Measurements from ENCODE around the gene RNF4.
"Not testable (repeated sequence)": the region's sequence is repeated elsewhere in the genome, so short reads cannot be mapped to it uniquely, and the experiment has no call there.

The RNF4 gene

DNA sequence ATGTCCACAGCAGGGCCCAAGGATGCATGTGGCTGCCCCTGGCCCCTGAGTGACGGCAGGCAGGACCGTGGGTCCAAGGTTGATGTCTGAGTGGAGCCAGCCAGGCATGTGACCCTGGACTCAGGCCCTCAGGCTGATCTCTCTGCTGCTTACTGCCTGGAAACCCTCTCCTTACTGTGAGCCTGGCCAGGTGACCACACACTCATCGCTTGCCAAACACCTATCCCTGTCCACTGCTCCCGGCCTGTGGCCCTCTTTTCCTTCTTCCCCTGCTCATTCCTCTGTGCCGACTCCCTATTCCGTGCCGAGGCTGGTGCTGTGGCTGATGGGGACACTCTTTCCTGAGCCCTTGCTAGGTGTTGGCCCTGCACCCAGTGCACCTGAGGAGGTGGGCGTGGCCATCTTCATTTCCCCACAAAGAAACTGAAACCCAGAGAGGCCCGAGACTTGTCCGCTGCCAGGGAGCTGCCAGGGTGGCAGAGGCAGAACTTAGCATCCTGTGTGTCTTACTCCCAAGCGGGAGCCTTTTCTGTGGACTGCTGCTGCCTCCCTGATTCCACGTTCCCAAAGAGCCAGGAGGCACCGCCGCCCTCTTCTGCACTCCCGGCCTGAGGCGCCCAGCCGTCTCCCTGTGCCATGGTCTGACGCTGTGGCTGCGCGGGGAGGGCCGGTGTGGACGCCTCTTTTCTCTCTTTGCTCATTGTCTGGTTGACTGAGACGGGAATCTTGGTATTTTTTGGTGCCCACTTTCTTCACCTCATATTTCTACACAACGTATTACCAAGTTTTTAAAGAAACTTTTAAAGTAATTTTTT is 11.2 kb upstream of the RNF4 start:
- no peak for DNase-seq (ENCODE audit: low spot score)

GRCh38 chr4:2458546-2459491 is 10.1 kb upstream of the RNF4 start:
- DNase-seq (ENCODE audit: low spot score): no peak

DNA sequence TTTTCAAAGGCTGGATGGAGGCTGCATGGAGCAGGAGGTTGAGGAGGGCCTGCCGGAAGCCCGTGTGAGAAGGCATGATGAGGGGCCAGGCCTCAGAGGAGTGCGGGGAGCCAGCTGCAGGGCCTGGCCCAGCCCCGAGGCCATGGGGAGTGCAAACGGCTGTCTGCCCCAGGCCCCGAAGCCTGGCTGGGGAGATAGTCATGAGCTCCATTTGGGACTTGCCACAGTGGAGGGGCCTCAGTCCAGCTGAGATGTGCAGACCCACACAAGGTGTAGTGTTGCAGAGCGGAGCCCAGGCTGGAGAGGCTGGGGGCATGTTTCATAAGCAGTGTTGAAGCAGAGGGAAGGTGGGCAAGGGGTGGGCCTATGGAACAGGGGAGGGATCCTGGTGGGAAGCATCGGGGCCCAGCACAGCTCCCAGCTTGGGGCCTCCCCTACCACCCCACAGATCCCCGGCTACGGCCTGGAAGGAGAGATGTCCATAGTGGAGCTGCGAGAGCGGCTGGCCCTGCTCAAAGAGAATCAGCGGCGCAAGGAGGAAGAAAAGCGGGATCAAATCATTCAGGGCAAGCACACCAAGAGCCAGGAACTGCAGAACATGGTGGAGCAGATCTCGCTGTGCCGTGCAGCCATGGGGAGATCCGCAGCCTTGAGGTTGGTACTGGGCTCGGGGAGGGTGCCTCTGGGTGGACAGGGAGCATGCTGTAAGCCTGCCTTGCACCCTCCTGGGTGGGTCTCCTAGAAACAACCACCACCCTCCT is 9.1 kb upstream of the RNF4 start:
- DNase-seq (ENCODE audit: low spot score): no peak

GRCh38 chr4:2461246-2461960 is 7.5 kb upstream of the RNF4 start:
- no peak for DNase-seq (ENCODE audit: low spot score)

DNA sequence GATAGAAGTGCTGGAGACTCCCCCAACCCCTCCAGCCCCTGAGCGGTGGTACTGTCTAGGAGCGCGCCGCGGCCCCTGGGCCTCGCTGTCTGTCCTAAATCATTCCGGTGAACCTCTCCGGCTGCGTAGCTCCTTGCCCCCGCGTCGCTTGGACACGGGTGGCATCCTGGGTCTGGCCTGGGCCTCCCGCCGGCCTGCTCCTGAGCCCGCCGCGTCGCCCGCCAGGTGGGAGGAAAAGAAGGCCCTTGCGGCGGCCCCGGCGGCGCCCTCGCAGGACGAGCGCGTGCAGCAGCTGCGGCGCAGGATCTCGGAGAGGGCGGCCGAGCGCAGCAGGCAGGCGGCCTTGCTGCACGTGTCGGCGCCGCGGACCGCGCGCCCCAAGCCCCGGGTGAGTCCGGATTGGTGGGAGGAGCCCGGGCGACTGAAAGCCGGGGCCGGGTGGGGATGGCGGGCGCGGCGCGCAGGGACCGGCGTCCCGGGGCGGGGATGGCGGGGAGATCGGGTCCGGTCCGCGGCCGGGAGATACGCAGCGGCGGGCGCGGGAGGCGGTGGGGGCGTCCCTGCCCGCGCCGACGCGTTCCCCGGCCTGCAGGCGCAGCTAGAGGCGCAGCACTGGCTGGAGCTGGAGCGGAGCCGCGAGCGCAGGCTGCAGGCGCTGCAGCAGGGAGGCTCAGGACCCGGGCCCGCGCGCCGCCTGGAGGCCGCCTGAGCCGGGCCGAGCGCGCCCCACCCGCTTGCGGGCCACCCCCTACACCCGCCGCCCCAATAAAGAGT is 6.5 kb upstream of the RNF4 start:
- peak; percentile 61 for DNase-seq (ENCODE audit: low spot score)

DNA sequence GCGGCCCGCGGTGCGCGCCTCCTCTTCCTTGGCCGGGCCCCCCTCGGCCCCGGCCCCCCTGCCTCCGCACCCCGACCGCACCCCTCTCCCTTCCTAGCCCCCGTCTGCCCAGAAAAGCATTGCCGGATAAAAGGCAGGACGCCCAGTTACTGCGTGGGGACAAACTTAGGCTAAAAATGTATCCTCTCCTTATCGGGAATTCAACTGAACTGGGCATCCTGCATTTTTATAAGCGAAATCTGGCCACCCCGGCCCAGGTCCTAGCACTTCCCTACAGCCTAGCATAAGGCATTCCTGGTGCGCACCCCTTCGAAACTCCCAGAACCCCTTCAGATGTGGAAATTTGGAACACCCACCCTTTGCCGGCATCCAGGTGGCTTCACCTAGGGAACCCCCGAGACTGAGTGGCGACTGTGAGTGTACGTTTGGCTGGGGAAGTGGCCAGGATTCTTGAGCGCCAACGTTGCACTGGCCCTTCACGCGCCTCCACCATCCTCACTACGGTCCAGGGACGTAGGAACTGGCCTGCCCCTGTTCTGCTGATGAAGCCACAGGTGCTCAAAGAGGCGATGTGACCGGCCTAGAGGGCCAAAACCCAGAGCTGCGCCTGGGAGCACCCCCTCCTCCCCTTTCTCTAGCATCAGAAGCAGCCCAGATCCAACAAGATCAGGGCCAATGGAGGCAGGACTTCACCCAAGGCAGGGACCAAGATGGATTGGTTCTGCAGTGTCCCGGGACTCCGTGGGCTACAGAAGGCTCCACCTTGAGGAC is 5.7 kb upstream of the RNF4 start:
- DNase-seq (ENCODE audit: low spot score): no peak

DNA sequence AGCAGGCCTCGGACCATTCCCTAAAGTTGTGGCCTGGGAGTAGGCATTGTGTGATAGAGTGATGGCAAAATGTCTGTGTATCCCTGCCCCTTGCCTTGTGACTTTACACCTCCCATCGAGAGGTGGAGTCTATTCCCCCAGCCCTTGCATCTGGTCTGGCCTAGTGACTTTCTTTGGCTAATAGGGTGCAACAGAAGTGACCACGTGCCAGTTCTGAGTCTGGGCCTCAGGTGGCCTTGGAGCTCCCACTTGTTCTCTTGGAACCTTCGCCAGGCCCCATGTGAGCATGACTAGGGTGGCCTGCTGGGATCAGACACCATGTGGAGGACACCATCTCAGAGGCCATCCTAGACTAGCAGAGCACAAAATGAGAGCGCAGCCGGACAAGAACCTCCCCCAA is 3.9 kb upstream of the RNF4 start:
- DNase-seq (ENCODE audit: low spot score): no peak

DNA sequence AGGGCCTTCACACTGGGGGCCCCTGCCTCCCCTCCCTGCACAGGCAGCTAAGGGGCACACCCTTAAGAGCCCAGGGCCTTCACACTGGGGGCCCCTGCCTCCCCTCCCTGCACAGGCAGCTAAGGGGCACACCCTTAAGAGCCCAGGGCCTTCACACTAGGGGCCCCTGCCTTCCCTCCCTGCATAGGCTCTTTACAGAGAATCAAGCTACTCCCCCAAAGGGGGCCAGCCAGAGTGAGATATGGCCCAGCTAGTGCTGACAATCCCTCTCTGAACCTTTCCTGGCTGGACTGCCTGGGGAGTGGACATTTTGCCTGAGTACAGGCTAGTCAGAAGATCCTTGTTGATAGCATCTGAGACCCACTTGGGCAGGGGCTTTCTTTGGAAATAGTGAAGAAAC is 3.4 kb upstream of the RNF4 start:
- DNase-seq (ENCODE audit: low spot score): not testable (repeated sequence)

GRCh38 chr4:2469192-2469984 is 482 bp downstream of the RNF4 start:
- peak; percentile 27 for DNase-seq (ENCODE audit: low spot score)

GRCh38 chr4:2470791-2471190 is 1.9 kb downstream of the RNF4 start:
- DNase-seq (ENCODE audit: low spot score): no peak

DNA sequence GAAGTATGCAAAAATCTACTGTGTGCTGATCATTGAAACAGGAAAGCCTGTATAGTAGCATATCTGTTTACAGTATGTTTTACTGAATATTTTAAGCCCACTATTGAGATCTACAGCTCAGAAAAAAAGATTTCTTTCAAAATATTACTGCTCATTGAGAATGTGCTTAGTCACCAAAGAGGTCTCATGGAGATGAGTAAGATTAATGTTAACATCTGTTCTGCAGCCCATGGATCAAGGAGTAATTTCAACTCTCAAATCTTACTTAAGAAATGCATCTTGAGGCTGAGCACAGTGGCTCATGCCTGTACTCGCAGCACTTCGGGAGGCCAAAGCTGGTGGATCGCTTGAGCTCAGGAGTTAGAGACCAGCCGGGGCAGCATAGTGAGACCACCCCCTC is 3.3 kb downstream of the RNF4 start:
- no peak for DNase-seq (ENCODE audit: low spot score)

GRCh38 chr4:2478229-2478628 is 9.3 kb downstream of the RNF4 start:
- DNase-seq (ENCODE audit: low spot score): no peak

GRCh38 chr4:2480649-2481048 is 11.7 kb downstream of the RNF4 start:
- no peak for DNase-seq (ENCODE audit: low spot score)

GRCh38 chr4:2482192-2482591 is 13.3 kb downstream of the RNF4 start:
- no peak for DNase-seq (ENCODE audit: low spot score)

GRCh38 chr4:2482693-2483092 is 13.8 kb downstream of the RNF4 start:
- no peak for DNase-seq (ENCODE audit: low spot score)

- DNase-seq (ENCODE audit: low spot score): no peak
Measured at GRCh38 chr4:2483237-2483636, 14.3 kb downstream of the RNF4 start.

- DNase-seq (ENCODE audit: low spot score): no peak
Measured at GRCh38 chr4:2484185-2484584, 15.3 kb downstream of the RNF4 start.

- DNase-seq (ENCODE audit: low spot score): no peak
Measured at GRCh38 chr4:2484993-2485392, 16.1 kb downstream of the RNF4 start.

- DNase-seq (ENCODE audit: low spot score): no peak
Measured at GRCh38 chr4:2485956-2486355, 17.1 kb downstream of the RNF4 start.

Measured in LoVo (cell line).